CD14-positive monocyte (primary cell): ENCODE results near the gene FRMD4A. TPM values are rescaled to one million over a fixed set of nuclear protein-coding genes. Genes with fewer than 3 reads are reported as not detected.

ENCODE experiments used
- DNase-seq, 3 donors: peaks; one replicate each; pipeline ENCODE4 v3.0.0-alpha.2; 2011 to 2022
- H2AFZ ChIP-seq: 2 replicates; pipeline ENCODE4 v1.6.0; 2012; ENCODE audit warnings: mild to moderate bottlenecking, low read depth, low read length, inconsistent platforms; ENCODE audit not compliant: insufficient read depth, poor library complexity, severe bottlenecking
- H3K27ac ChIP-seq, 2 donors: 1 replicate in 1 of 2; 2 replicates in 1 of 2; pipeline ENCODE4 v1.5.1; 2012 to 2013; ENCODE audit warnings: low read length in 2 of 2, control low read depth in 1 of 2, inconsistent platforms in 1 of 2, low read depth in 1 of 2, mild to moderate bottlenecking in 1 of 2
- H3K27me3 ChIP-seq, 2 donors: one replicate each; pipeline versions ENCODE4 v1.6.0 to v1.6.1; 2011 to 2013; ENCODE audit warnings: low read length in 2 of 2; ENCODE audit not compliant: control insufficient read depth in 2 of 2, insufficient read depth in 2 of 2
- H3K36me3 ChIP-seq, 2 donors: replicated peaks in 1 of 2; 1 replicate in 1 of 2; 2 replicates in 1 of 2; pipeline versions ENCODE4 v1.5.1 to v1.6.1; 2012 to 2013; ENCODE audit warnings: low read length in 2 of 2, control low read depth in 1 of 2, inconsistent platforms in 1 of 2, mild to moderate bottlenecking in 1 of 2; ENCODE audit not compliant: insufficient read depth in 2 of 2, control insufficient read depth in 1 of 2
- H3K4me1 ChIP-seq, 2 donors: 1 replicate in 1 of 2; 2 replicates in 1 of 2; pipeline versions ENCODE4 v1.5.1 to v1.6.1; 2012 to 2013; ENCODE audit warnings: low read length in 2 of 2, control low read depth in 1 of 2, inconsistent platforms in 1 of 2, mild to moderate bottlenecking in 1 of 2, moderate library complexity in 1 of 2; ENCODE audit not compliant: insufficient read depth in 2 of 2, control insufficient read depth in 1 of 2
- H3K4me2 ChIP-seq: replicated peaks from 2 replicates; pipeline ENCODE3; 2012; ENCODE audit warnings: low read length, moderate library complexity, mild to moderate bottlenecking; ENCODE audit not compliant: poor library complexity, severe bottlenecking; ENCODE audit errors: extremely low read depth
- H3K4me3 ChIP-seq, 3 experiments: fragments of 200-600 bp in 1 of 3; sonication (generic) in 1 of 3; replicated peaks in 1 of 3; 1 replicate in 2 of 3; 2 replicates in 1 of 3; pipeline ENCODE4 v1.5.1; 2011 to 2013; ENCODE audit warnings: low read length in 3 of 3, mild to moderate bottlenecking in 3 of 3, control low read depth in 2 of 3, low read depth in 2 of 3, inconsistent platforms in 1 of 3, moderate library complexity in 1 of 3
- H3K79me2 ChIP-seq: 2 replicates; pipeline ENCODE4 v1.6.0; 2012; ENCODE audit warnings: mild to moderate bottlenecking, control low read depth, inconsistent platforms, low read length, moderate library complexity; ENCODE audit not compliant: insufficient read depth
- H3K9ac ChIP-seq: 2 replicates; pipeline ENCODE4 v1.6.0; 2017; ENCODE audit warnings: low read length, mild to moderate bottlenecking; ENCODE audit not compliant: insufficient read depth, poor library complexity, severe bottlenecking
- H3K9me3 ChIP-seq, 2 donors: replicated peaks in 1 of 2; 1 replicate in 1 of 2; 2 replicates in 1 of 2; pipeline versions ENCODE4 v1.5.1 to v1.6.1; 2012 to 2013; ENCODE audit warnings: low read length in 2 of 2, control low read depth in 1 of 2; ENCODE audit not compliant: control insufficient read depth in 1 of 2, insufficient read depth in 1 of 2
- H4K20me1 ChIP-seq: 2 replicates; pipeline ENCODE4 v1.6.0; 2012; ENCODE audit warnings: mild to moderate bottlenecking, low read length, control low read depth, moderate library complexity; ENCODE audit not compliant: insufficient read depth
- H3K27ac Mint-ChIP-seq, 7 donors: one replicate each; pipeline ENCODE4 v1.8.0; 2020; ENCODE audit warnings: mild to moderate bottlenecking in 7 of 7, mixed read lengths in 7 of 7, moderate library complexity in 6 of 7, inconsistent platforms in 2 of 7
- H3K27me3 Mint-ChIP-seq, 3 donors: one replicate each; pipeline ENCODE4 v1.8.0; 2021 to 2022; ENCODE audit warnings: low read depth in 3 of 3, mild to moderate bottlenecking in 3 of 3, mixed read lengths in 3 of 3, moderate library complexity in 3 of 3, inconsistent platforms in 1 of 3
- H3K36me3 Mint-ChIP-seq, 2 donors: one replicate each; pipeline ENCODE4 v1.8.0; 2020; ENCODE audit warnings: mixed read lengths in 2 of 2, inconsistent platforms in 1 of 2, mild to moderate bottlenecking in 1 of 2
- H3K4me1 Mint-ChIP-seq: one replicate; pipeline ENCODE4 v1.8.0; 2020; ENCODE audit warnings: mild to moderate bottlenecking, mixed read lengths
- H3K4me3 Mint-ChIP-seq, 2 donors: one replicate each; pipeline ENCODE4 v1.8.0; 2020; ENCODE audit warnings: mild to moderate bottlenecking in 2 of 2, mixed read lengths in 2 of 2, moderate library complexity in 1 of 2
- H3K9me3 Mint-ChIP-seq, 7 donors: one replicate each; pipeline ENCODE4 v1.8.0; 2020 to 2022; ENCODE audit warnings: mixed read lengths in 7 of 7, mild to moderate bottlenecking in 6 of 7, moderate library complexity in 6 of 7, inconsistent platforms in 2 of 7
- WGBS: methylation state at CpG from one replicate; pipeline ENCODE4 v1.1.5; 2013; ENCODE audit warnings: missing lambda C conversion rate; ENCODE audit not compliant: insufficient coverage; 5-methylcytosine and 5-hydroxymethylcytosine counted together
- intact Hi-C, 2 donors: fragments of 100-400 bp; cut with micrococcal nuclease; formaldehyde crosslinking; loops; one replicate each; pipeline versions ENCODE4 v1.15.0 to v1.15.1; 2023
- polyA plus RNA-seq, 3 donors: library from polyadenylated mRNA; depleted of rRNA in 1 of 3; unstranded in 2 of 3; stranded (reverse) in 1 of 3; fragments of 300-500 nt in 2 of 3; fragments of >200 nt in 1 of 3; fragmentation: Illumina TruSeq in 2 of 3; gene quantifications; 1 replicate in 2 of 3; 2 replicates in 1 of 3; pipeline ENCODE4 v1.2.3, GENCODE V29; 2012 to 2021
- TF ChIP-seq, protein P1 (sequence below): fragments of 200-600 bp; IDR thresholded peaks from one replicate; pipeline ENCODE4 v1.8.0; 2022; ENCODE audit warnings: antibody characterized with exemption, mild to moderate bottlenecking

FRMD4A gene
- polyA plus RNA-seq, 3 donors: 0.12 TPM; not detected in 2

DNA sequence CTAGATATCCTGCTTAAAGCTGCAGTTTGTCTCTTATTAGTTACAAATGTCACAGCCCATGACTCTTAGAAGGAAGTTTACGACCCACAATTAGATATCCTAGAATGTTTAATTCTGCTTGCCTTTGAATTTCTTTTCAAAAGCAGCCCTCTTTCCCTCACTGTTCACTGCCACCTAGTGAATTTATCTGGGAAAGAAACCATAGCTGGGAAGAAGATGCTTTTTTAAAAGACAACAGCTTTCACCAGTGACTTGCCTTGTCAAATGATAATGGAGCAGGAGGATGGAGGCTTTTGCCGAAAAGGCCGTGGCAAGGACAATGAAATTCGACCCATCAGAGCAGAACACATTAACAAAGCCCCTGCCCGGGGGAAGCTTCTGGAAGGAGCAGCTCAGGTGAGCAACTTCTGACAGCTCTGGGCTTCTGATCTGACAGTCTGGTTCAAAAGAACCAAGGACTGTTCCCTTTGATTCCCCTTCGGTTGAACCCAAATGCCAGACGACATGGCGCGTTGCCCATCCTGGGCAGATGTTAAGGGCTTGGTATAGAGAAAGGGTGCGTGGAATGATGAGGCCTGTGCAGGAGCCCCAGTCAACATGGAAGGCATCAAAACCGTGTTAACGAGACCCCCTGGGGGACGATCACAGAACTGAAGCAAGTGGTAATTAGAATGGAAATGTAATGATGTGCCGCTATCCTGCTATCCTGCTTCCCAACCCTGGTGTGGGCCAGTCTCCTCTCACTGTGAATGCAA, 236.8 kb downstream of the FRMD4A start:
- no peak overlapping the region for H3K27ac Mint-ChIP-seq
- 76% methylated on average over 10 of the region's 14 CpGs for WGBS

DNA sequence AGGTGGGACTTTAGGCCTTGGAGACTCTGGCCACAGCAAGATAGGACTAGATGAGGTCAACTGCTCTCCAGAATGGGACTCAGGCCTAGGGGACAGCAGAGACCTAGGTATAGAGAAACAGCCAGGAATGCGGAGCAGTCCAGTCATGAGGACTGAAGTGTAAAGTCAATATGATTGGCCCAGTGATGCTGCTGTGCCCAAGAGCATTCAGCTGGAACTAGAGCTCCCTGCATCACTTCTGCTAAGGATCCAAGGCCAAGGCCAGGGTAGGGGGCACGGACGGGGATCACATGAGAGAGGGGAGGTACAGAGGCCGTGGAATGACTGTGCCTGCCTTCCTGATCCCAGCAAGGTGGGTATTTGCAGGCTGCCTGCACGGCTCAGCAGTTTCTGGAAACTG, 237.9 kb downstream of the FRMD4A start:
- Histone ChIP-seq H3K4me1 (no peaks in the 10 kb centered on the region), H3K4me2 (no peak overlapping the region), H3K79me2 (no peaks in the 10 kb centered on the region), H3K9ac (no peak overlapping the region), H2AFZ (no peak overlapping the region), H3K27ac (no peak overlapping the region), H3K9me3 (no peaks in the 10 kb centered on the region), H3K36me3 (no peaks in the 10 kb centered on the region), H3K27me3 (no peaks in the 10 kb centered on the region), H4K20me1 (no peaks in the 10 kb centered on the region), H3K4me3 (no peak overlapping the region)
- TF ChIP-seq, protein P1, sequence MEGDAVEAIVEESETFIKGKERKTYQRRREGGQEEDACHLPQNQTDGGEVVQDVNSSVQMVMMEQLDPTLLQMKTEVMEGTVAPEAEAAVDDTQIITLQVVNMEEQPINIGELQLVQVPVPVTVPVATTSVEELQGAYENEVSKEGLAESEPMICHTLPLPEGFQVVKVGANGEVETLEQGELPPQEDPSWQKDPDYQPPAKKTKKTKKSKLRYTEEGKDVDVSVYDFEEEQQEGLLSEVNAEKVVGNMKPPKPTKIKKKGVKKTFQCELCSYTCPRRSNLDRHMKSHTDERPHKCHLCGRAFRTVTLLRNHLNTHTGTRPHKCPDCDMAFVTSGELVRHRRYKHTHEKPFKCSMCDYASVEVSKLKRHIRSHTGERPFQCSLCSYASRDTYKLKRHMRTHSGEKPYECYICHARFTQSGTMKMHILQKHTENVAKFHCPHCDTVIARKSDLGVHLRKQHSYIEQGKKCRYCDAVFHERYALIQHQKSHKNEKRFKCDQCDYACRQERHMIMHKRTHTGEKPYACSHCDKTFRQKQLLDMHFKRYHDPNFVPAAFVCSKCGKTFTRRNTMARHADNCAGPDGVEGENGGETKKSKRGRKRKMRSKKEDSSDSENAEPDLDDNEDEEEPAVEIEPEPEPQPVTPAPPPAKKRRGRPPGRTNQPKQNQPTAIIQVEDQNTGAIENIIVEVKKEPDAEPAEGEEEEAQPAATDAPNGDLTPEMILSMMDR: no peak
- no peak overlapping the region for H3K27ac Mint-ChIP-seq
- H3K4me1 Mint-ChIP-seq: no peaks in the 10 kb centered on the region
- no peaks in the 10 kb centered on the region for H3K9me3 Mint-ChIP-seq
- no peak overlapping the region for H3K4me3 Mint-ChIP-seq
- H3K36me3 Mint-ChIP-seq: no peaks in the 10 kb centered on the region
- WGBS: 93% methylated on average over 3 of the region's 5 CpGs
- peaks cover 0 to 4% (median 0%) of the 10 kb centered on the region in 3 donors for H3K27me3 Mint-ChIP-seq
- no peak for DNase-seq
- intact Hi-C loops: no loop called here

More for the DNA sequence above, 236.8 kb downstream of the FRMD4A start:
- Histone ChIP-seq H3K9me3 (no peaks in the 10 kb centered on the region), H4K20me1 (no peaks in the 10 kb centered on the region), H3K79me2 (no peaks in the 10 kb centered on the region), H3K9ac (no peak overlapping the region), H3K4me1 (no peaks in the 10 kb centered on the region), H3K27ac (no peak overlapping the region), H3K36me3 (no peaks in the 10 kb centered on the region), H2AFZ (no peak overlapping the region), H3K4me3 (no peak overlapping the region), H3K27me3 (no peaks in the 10 kb centered on the region), H3K4me2 (no peak overlapping the region)
- peaks cover 0 to 4% (median 0%) of the 10 kb centered on the region in 3 donors for H3K27me3 Mint-ChIP-seq
- no peaks in the 10 kb centered on the region for H3K9me3 Mint-ChIP-seq
- intact Hi-C loops: no loop called here
- TF ChIP-seq, protein P1: no peak
- no peaks in the 10 kb centered on the region for H3K4me1 Mint-ChIP-seq
- DNase-seq: no peak
- H3K36me3 Mint-ChIP-seq: no peaks in the 10 kb centered on the region
- no peak overlapping the region for H3K4me3 Mint-ChIP-seq
